ENCODE measurements around the gene PLCB4. TPM values are rescaled to one million over a fixed set of nuclear protein-coding genes. Genes with fewer than 3 reads are reported as not detected.

PLCB4 gene
- total and polyA plus RNA-seq, 7 experiments from 2014 or later = 0.05 to 0.09 TPM; not detected in 5

GRCh38 chr20:9319687-9320384, 250.9 kb downstream of the PLCB4 start:
- ChIA-PET POLR2A (no interaction called here), CTCF (no interaction called here)
- H3K4me1 Mint-ChIP-seq = peaks cover 0 to 17% (median 1%) of the 10 kb centered on the region in 7 donors
- H3K27ac Mint-ChIP-seq = peak overlapping the region in 3 of 9 donors; percentile 9 to 87 (median 9)
- no peaks in the 10 kb centered on the region for H3K36me3 ChIP-seq (ENCODE audit: control insufficient read depth in 2 of 3, insufficient read depth in 3 of 3, low read length in 3 of 3)
- intact Hi-C loops (cut with micrococcal nuclease) = no loop called here
- no peak overlapping the region for H3K4me3 ChIP-seq (ENCODE audit: low read length)
- no peaks in the 10 kb centered on the region for H3K36me3 Mint-ChIP-seq
- H3K27me3 ChIP-seq (ENCODE audit: control insufficient read depth in 2 of 2, insufficient read depth in 2 of 2, low read length in 2 of 2) = no peaks in the 10 kb centered on the region
- no peaks in the 10 kb centered on the region for H3K4me1 ChIP-seq (ENCODE audit: control insufficient read depth in 2 of 2, insufficient read depth in 2 of 2, low read length in 2 of 2)
- H3K9me3 Mint-ChIP-seq = peaks cover 0 to 8% (median 0%) of the 10 kb centered on the region in 11 donors
- no peaks in the 10 kb centered on the region for H3K9me3 ChIP-seq (ENCODE audit: control insufficient read depth in 2 of 3, low read length in 3 of 3)
- peak in 1 of 9 donors; percentile 1 for DNase-seq
- ATAC-seq = no peak
- H3K27ac ChIP-seq (ENCODE audit: low read depth, low read length) = no peak overlapping the region
- no peaks in the 10 kb centered on the region for H3K27me3 Mint-ChIP-seq
- H3K4me3 Mint-ChIP-seq = peak overlapping the region in 9 of 10 donors; percentile 46 to 72 (median 63)

GRCh38 chr20:9321007-9321406, 252.1 kb downstream of the PLCB4 start:
- no peak overlapping the region for H3K27ac ChIP-seq (ENCODE audit: low read depth, low read length)
- Mint-ChIP-seq H3K4me3 (no peak overlapping the region), H3K27ac (no peak overlapping the region), H3K9me3 (peaks cover 0 to 6% (median 0%) of the 10 kb centered on the region in 11 donors), H3K36me3 (no peaks in the 10 kb centered on the region), H3K27me3 (no peaks in the 10 kb centered on the region), H3K4me1 (peaks cover 0 to 17% (median 1%) of the 10 kb centered on the region in 7 donors)
- no peaks in the 10 kb centered on the region for H3K4me1 ChIP-seq (ENCODE audit: control insufficient read depth in 2 of 2, insufficient read depth in 2 of 2, low read length in 2 of 2)
- intact Hi-C loops (cut with micrococcal nuclease) = no loop called here
- H3K4me3 ChIP-seq (ENCODE audit: low read length) = no peak overlapping the region
- CTCF ChIA-PET = no interaction called here
- ATAC-seq = no peak
- no peaks in the 10 kb centered on the region for H3K27me3 ChIP-seq (ENCODE audit: control insufficient read depth in 2 of 2, insufficient read depth in 2 of 2, low read length in 2 of 2)
- H3K36me3 ChIP-seq (ENCODE audit: control insufficient read depth in 2 of 3, insufficient read depth in 3 of 3, low read length in 3 of 3) = no peaks in the 10 kb centered on the region
- DNase-seq = no peak
- H3K9me3 ChIP-seq (ENCODE audit: control insufficient read depth in 2 of 3, low read length in 3 of 3) = no peaks in the 10 kb centered on the region
- POLR2A ChIA-PET = no interaction called here

- DNase-seq (no peak), ATAC-seq (no peak)
- peaks cover 0 to 5% (median 0%) of the 10 kb centered on the region in 11 donors for H3K9me3 Mint-ChIP-seq
- no peak overlapping the region for H3K4me3 ChIP-seq (ENCODE audit: low read length)
- H3K4me3 Mint-ChIP-seq = no peak overlapping the region
- CTCF ChIA-PET = no interaction called here
- H3K27me3 ChIP-seq (ENCODE audit: control insufficient read depth in 2 of 2, insufficient read depth in 2 of 2, low read length in 2 of 2) = no peaks in the 10 kb centered on the region
- H3K4me1 Mint-ChIP-seq = peaks cover 0 to 17% (median 1%) of the 10 kb centered on the region in 7 donors
- H3K27ac ChIP-seq (ENCODE audit: low read depth, low read length) = no peak overlapping the region
- POLR2A ChIA-PET = no interaction called here
- intact Hi-C loops (cut with micrococcal nuclease) = no loop called here
- no peak overlapping the region for H3K27ac Mint-ChIP-seq
- H3K27me3 Mint-ChIP-seq = no peaks in the 10 kb centered on the region
- H3K4me1 ChIP-seq (ENCODE audit: control insufficient read depth in 2 of 2, insufficient read depth in 2 of 2, low read length in 2 of 2) = no peaks in the 10 kb centered on the region
- no peaks in the 10 kb centered on the region for H3K9me3 ChIP-seq (ENCODE audit: control insufficient read depth in 2 of 3, low read length in 3 of 3)
- no peaks in the 10 kb centered on the region for H3K36me3 ChIP-seq (ENCODE audit: control insufficient read depth in 2 of 3, insufficient read depth in 3 of 3, low read length in 3 of 3)
- H3K36me3 Mint-ChIP-seq = no peaks in the 10 kb centered on the region
Observed at GRCh38 chr20:9322661-9323060, 253.8 kb downstream of the PLCB4 start.

GRCh38 chr20:9323622-9324021, 254.7 kb downstream of the PLCB4 start:
- intact Hi-C loops (cut with micrococcal nuclease) = no loop called here
- DNase-seq = no peak
- no peak for ATAC-seq
- Histone ChIP-seq H3K4me1 (ENCODE audit: control insufficient read depth in 2 of 2, insufficient read depth in 2 of 2, low read length in 2 of 2) (no peaks in the 10 kb centered on the region), H3K9me3 (ENCODE audit: control insufficient read depth in 2 of 3, low read length in 3 of 3) (no peaks in the 10 kb centered on the region), H3K4me3 (ENCODE audit: low read length) (no peak overlapping the region), H3K27ac (ENCODE audit: low read depth, low read length) (no peak overlapping the region), H3K36me3 (ENCODE audit: control insufficient read depth in 2 of 3, insufficient read depth in 3 of 3, low read length in 3 of 3) (no peaks in the 10 kb centered on the region), H3K27me3 (ENCODE audit: control insufficient read depth in 2 of 2, insufficient read depth in 2 of 2, low read length in 2 of 2) (no peaks in the 10 kb centered on the region)
- H3K36me3 Mint-ChIP-seq = no peaks in the 10 kb centered on the region
- no peak overlapping the region for H3K4me3 Mint-ChIP-seq
- no peaks in the 10 kb centered on the region for H3K27me3 Mint-ChIP-seq
- H3K9me3 Mint-ChIP-seq = peaks cover 0 to 5% (median 0%) of the 10 kb centered on the region in 11 donors
- H3K4me1 Mint-ChIP-seq = peaks cover 0 to 17% (median 1%) of the 10 kb centered on the region in 7 donors
- ChIA-PET POLR2A (no interaction called here), CTCF (no interaction called here)
- no peak overlapping the region for H3K27ac Mint-ChIP-seq

GRCh38 chr20:9329355-9330101, 260.6 kb downstream of the PLCB4 start:
- CTCF ChIA-PET = no interaction called here
- Mint-ChIP-seq H3K4me3 (no peak overlapping the region), H3K27me3 (no peaks in the 10 kb centered on the region)

GRCh38 chr20:9330151-9330550, 261.3 kb downstream of the PLCB4 start:
- Mint-ChIP-seq H3K9me3 (no peaks in the 10 kb centered on the region), H3K36me3 (no peaks in the 10 kb centered on the region), H3K4me3 (no peak overlapping the region), H3K4me1 (no peaks in the 10 kb centered on the region), H3K27me3 (no peaks in the 10 kb centered on the region), H3K27ac (no peak overlapping the region)
- Histone ChIP-seq H3K27me3 (ENCODE audit: control insufficient read depth in 2 of 2, insufficient read depth in 2 of 2, low read length in 2 of 2) (no peaks in the 10 kb centered on the region), H3K4me1 (ENCODE audit: control insufficient read depth in 2 of 2, insufficient read depth in 2 of 2, low read length in 2 of 2) (no peaks in the 10 kb centered on the region), H3K9me3 (ENCODE audit: control insufficient read depth in 2 of 3, low read length in 3 of 3) (no peaks in the 10 kb centered on the region), H3K27ac (ENCODE audit: low read depth, low read length) (no peak overlapping the region), H3K36me3 (ENCODE audit: control insufficient read depth in 2 of 3, insufficient read depth in 3 of 3, low read length in 3 of 3) (no peaks in the 10 kb centered on the region), H3K4me3 (ENCODE audit: low read length) (no peak overlapping the region)
- ATAC-seq = no peak
- DNase-seq = no peak
- ChIA-PET CTCF (no interaction called here), POLR2A (no interaction called here)
- intact Hi-C loops (cut with micrococcal nuclease) = no loop called here

More at GRCh38 chr20:9329355-9330101, 260.6 kb downstream of the PLCB4 start:
- no peaks in the 10 kb centered on the region for H3K9me3 Mint-ChIP-seq
- intact Hi-C loops (cut with micrococcal nuclease) = no loop called here
- Histone ChIP-seq H3K27me3 (ENCODE audit: control insufficient read depth in 2 of 2, insufficient read depth in 2 of 2, low read length in 2 of 2) (no peaks in the 10 kb centered on the region), H3K4me3 (ENCODE audit: low read length) (no peak overlapping the region), H3K9me3 (ENCODE audit: control insufficient read depth in 2 of 3, low read length in 3 of 3) (no peaks in the 10 kb centered on the region), H3K36me3 (ENCODE audit: control insufficient read depth in 2 of 3, insufficient read depth in 3 of 3, low read length in 3 of 3) (no peaks in the 10 kb centered on the region), H3K27ac (ENCODE audit: low read depth, low read length) (no peak overlapping the region), H3K4me1 (ENCODE audit: control insufficient read depth in 2 of 2, insufficient read depth in 2 of 2, low read length in 2 of 2) (no peaks in the 10 kb centered on the region)
- ATAC-seq (no peak), DNase-seq (no peak)
- H3K36me3 Mint-ChIP-seq = no peaks in the 10 kb centered on the region
- H3K4me1 Mint-ChIP-seq = no peaks in the 10 kb centered on the region
- H3K27ac Mint-ChIP-seq = no peak overlapping the region
- POLR2A ChIA-PET = no interaction called here

Measured in naive thymus-derived CD4-positive, alpha-beta T cell (primary cell).